Measurements from ENCODE around the gene TNF.

The TNF gene

GRCh38 chr6:31575335-31575901, at the start of gene TNF:
TSS of gene TNF (plus strand) at chr6:31575565. CDS start at chr6:31575742, 177 bp downstream.
- no peak for DNase-seq (ENCODE audit: low read depth)
- in situ Hi-C loops (cut with HindIII; ENCODE audit: low sequenced_read_pairs), result no loop called here
- no peak within 1 kb of the TSS for H3K4me3 ChIP-seq (ENCODE audit: low read depth, low read length)
- TF ChIP-seq, protein P1, sequence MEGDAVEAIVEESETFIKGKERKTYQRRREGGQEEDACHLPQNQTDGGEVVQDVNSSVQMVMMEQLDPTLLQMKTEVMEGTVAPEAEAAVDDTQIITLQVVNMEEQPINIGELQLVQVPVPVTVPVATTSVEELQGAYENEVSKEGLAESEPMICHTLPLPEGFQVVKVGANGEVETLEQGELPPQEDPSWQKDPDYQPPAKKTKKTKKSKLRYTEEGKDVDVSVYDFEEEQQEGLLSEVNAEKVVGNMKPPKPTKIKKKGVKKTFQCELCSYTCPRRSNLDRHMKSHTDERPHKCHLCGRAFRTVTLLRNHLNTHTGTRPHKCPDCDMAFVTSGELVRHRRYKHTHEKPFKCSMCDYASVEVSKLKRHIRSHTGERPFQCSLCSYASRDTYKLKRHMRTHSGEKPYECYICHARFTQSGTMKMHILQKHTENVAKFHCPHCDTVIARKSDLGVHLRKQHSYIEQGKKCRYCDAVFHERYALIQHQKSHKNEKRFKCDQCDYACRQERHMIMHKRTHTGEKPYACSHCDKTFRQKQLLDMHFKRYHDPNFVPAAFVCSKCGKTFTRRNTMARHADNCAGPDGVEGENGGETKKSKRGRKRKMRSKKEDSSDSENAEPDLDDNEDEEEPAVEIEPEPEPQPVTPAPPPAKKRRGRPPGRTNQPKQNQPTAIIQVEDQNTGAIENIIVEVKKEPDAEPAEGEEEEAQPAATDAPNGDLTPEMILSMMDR (IDR thresholded peaks at IDR 0.05; ENCODE audit: low read depth, low read length, missing control alignments), result no peak

DNA sequence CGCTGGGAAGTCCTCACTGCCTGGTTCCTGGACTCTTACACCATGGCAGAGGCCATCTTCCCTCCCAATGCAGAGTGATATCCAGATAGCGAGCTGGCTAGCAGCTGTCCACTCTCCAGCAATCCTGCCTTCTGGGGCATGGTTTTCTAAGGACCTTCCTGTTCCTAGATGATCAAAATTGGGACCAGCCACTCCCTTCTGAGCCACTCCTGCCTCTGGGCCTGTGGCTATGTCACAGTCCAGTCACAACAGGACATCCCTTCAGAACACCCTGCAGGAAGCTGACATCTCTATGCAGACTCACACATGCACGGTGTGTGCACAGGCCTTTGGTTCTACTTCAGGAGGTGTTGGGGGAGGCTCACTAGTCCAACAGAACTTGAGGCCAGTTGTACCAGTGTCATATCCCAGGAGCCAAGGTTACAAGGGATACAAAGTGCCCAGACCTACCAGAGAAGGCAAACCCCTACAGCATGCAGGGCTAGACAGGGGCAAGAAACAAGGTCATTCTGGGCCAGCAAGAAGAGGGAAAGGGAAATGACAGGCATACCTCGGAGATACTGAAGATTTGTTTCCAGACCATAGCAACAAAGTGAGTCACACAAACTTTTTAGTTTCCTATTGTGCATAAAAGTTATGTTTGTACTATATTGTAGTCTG, 49.3 kb upstream of the TNF start:
- TF ChIP-seq, protein P1 (IDR thresholded peaks at IDR 0.05; ENCODE audit: low read depth, low read length, missing control alignments), result no peak
- in situ Hi-C loops (cut with HindIII; ENCODE audit: low sequenced_read_pairs), result no loop called here
- H3K4me3 ChIP-seq (ENCODE audit: low read depth, low read length), result no peak overlapping the region
- no peak for DNase-seq (ENCODE audit: low read depth)

GRCh38 chr6:31528307-31528777, 47.0 kb upstream of the TNF start:
- no peak overlapping the region for H3K4me3 ChIP-seq (ENCODE audit: low read depth, low read length)
- DNase-seq (ENCODE audit: low read depth), result no peak
- in situ Hi-C loops (cut with HindIII; ENCODE audit: low sequenced_read_pairs), result no loop called here
- TF ChIP-seq, protein P1 (IDR thresholded peaks at IDR 0.05; ENCODE audit: low read depth, low read length, missing control alignments), result no peak

GRCh38 chr6:31528821-31529328, 46.5 kb upstream of the TNF start, which contains the start of gene MCCD1:
TSS of gene MCCD1 (plus strand) at chr6:31528962. CDS start at chr6:31529015, 53 bp downstream.
- in situ Hi-C loops (cut with HindIII; ENCODE audit: low sequenced_read_pairs), result no loop called here
- no peak within 1 kb of the TSS for H3K4me3 ChIP-seq (ENCODE audit: low read depth, low read length)
- no peak for DNase-seq (ENCODE audit: low read depth)
- TF ChIP-seq, protein P1 (IDR thresholded peaks at IDR 0.05; ENCODE audit: low read depth, low read length, missing control alignments), result no peak

DNA sequence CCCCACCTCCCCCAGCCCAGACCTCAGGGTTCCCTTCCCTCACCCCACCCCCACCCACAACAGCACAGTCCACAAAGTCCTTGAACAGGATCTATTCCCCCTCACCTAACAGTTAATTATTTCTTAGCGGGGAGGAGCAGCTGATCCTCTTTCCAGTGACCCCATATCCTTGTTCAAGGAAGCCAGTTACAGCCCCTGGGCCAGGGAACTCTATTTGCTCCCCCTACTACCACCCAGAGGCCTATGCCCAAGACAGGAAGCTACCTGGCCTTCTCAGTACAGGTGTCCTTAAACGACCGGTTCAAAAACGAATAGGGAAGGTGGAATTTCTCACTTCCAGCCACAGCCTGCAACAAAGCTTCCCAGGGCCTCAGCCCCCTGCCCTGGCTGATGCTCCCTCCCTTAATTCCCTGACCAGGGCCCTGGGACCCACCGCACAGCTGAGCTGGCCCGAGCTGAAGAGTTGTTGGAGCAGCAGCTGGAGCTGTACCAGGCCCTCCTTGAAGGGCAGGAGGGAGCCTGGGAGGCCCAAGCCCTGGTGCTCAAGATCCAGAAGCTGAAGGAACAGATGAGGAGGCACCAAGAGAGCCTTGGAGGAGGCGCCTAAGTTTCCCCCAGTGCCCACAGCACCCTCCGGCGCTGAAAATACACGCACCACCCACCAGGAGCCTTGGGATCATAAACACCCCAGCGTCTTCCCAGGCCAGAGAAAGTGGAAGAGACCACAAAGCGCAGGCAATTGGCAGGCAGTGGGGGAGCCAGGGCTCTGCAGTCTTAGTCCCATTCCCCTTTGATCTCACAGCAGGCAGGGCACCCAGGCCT, 45.8 kb upstream of the TNF start:
- DNase-seq (ENCODE audit: low read depth), result no peak
- TF ChIP-seq, protein P1 (IDR thresholded peaks at IDR 0.05; ENCODE audit: low read depth, low read length, missing control alignments), result no peak
- in situ Hi-C loops (cut with HindIII; ENCODE audit: low sequenced_read_pairs), result no loop called here
- no peak overlapping the region for H3K4me3 ChIP-seq (ENCODE audit: low read depth, low read length)

DNA sequence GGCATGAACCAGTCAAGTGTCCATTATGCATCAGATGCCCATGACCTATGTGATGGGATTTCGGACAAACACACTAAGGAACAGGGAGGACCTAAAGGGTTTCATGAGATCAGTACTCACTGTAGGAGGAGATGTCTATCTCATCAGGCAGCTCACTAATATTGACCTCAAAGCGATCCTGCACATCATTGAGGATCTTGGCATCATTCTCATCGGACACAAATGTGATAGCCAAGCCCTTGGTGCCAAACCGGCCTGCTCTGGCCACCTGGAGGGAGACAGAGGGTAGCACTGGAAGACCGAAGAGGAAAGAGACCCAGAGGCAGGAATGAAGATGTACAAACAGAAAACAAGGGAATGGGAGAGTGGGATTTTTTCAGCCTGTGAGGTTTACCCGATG, 44.7 kb upstream of the TNF start:
- TF ChIP-seq, protein P1 (IDR thresholded peaks at IDR 0.05; ENCODE audit: low read depth, low read length, missing control alignments), result no peak
- in situ Hi-C loops (cut with HindIII; ENCODE audit: low sequenced_read_pairs), result no loop called here
- no peak for DNase-seq (ENCODE audit: low read depth)
- no peak overlapping the region for H3K4me3 ChIP-seq (ENCODE audit: low read depth, low read length)

All from astrocyte of the cerebellum (primary cell).